GM18526 (cell line): ENCODE data around the gene TRABD2B.

Source experiments
- POLR2A ChIP-seq: IDR thresholded peaks from 3 replicates; pipeline ENCODE4 v1.6.1; 2011; ENCODE audit not compliant: insufficient read length; ENCODE audit errors: extremely low read depth

Gene TRABD2B

GRCh38 chr1:47725992-47726855 is 271.0 kb downstream of the TRABD2B start:
- no peak for TF ChIP-seq POLR2A

- no peak for TF ChIP-seq POLR2A
Observed at GRCh38 chr1:47725511-47725991, 271.6 kb downstream of the TRABD2B start.

GRCh38 chr1:47725000-47725473 is 272.1 kb downstream of the TRABD2B start:
- TF ChIP-seq POLR2A: no peak

- no peak for TF ChIP-seq POLR2A
Observed at GRCh38 chr1:47724432-47724999, 272.7 kb downstream of the TRABD2B start.

- TF ChIP-seq POLR2A: no peak
Observed at GRCh38 chr1:47722909-47723580, 274.1 kb downstream of the TRABD2B start.

- no peak for TF ChIP-seq POLR2A
Observed at GRCh38 chr1:47722101-47722500, 275.1 kb downstream of the TRABD2B start.

- TF ChIP-seq POLR2A: no peak
Observed at GRCh38 chr1:47720111-47720510, 277.1 kb downstream of the TRABD2B start.

GRCh38 chr1:47717341-47717740 is 279.8 kb downstream of the TRABD2B start:
- no peak for TF ChIP-seq POLR2A

GRCh38 chr1:47713975-47714767 is 283.0 kb downstream of the TRABD2B start:
- TF ChIP-seq POLR2A: no peak

- no peak for TF ChIP-seq POLR2A
Observed at GRCh38 chr1:47713333-47713953, 283.7 kb downstream of the TRABD2B start.

- TF ChIP-seq POLR2A: no peak
Observed at GRCh38 chr1:47712596-47713299, 284.4 kb downstream of the TRABD2B start.

- TF ChIP-seq POLR2A: no peak
Observed at GRCh38 chr1:47711848-47712492, 285.2 kb downstream of the TRABD2B start.

- no peak for TF ChIP-seq POLR2A
Observed at GRCh38 chr1:47711184-47711847, 285.9 kb downstream of the TRABD2B start.
